Left cardiac atrium (tissue), 4 donors: ENCODE data around the gene INPPL1. TPM values are rescaled to one million over a fixed set of nuclear protein-coding genes. Genes with fewer than 3 reads are reported as not detected.
A peak's percentile ranks its signal among the peaks of the same experiment; 100 is the strongest.
"Not testable (repeated sequence)": the region's sequence is repeated elsewhere in the genome, so short reads cannot be mapped to it uniquely, and the experiment has no call there.

ENCODE experiments used
- ATAC-seq, 2 donors: fragments of 200-7000 bp; cut with Tn5 transposase; one replicate each; pipeline ENCODE4 v1.9.1; 2020; ENCODE audit warnings: mild to moderate bottlenecking in 2 of 2, moderate library complexity in 2 of 2
- DNase-seq: peaks from one replicate; pipeline ENCODE4 v3.0.0-alpha.2; 2020
- intact Hi-C, 2 donors: fragments of 100-400 bp; cut with DNase I; formaldehyde crosslinking; loops; one replicate each; pipeline versions ENCODE4 v1.14.1 to v1.15.1; 2022 to 2023
- total RNA-seq, 2 donors: library from RNA; stranded (reverse); fragmentation: NEBNext Ultra II Directional; extraction: Animal tissue kit (Norgen Biotek cat#: 25700); gene quantifications; one replicate each; pipeline ENCODE4 v1.2.1, GENCODE V29; 2021
- donor health status: DM: no; HTN: yes; CAD: no.
- donor health status: DM: no; HTN: yes; CAD: no; lungs with severe emphysema.
- donor health status: DM: yes; HTN: yes; CAD: no.
- donor health status: Dilated cardiomyopathy.

INPPL1 gene
- total RNA-seq, 2 donors from 2014 or later = 89.5 to 96.4 TPM

DNA sequence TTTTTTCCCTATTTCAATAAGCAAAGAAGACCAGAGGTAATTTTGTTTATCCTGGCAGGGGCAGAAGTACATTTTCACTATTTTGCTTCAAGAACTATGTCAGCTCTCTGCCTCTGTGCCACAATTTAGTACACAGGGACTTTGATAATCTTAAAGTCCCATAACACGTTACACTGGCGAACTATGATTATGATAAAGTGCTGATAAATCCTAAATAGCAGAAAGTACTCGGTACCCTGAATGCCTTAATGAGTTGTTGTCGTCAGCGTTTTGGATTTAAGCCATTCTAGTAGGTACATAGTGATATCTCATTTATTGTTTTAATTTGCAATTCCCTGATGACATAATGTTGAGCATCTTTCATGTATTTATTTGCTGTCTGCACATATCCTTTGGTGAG, 36.0 kb downstream of the INPPL1 start:
- DNase-seq (no peak), ATAC-seq (no peak)
- intact Hi-C loops = no loop called here

DNA sequence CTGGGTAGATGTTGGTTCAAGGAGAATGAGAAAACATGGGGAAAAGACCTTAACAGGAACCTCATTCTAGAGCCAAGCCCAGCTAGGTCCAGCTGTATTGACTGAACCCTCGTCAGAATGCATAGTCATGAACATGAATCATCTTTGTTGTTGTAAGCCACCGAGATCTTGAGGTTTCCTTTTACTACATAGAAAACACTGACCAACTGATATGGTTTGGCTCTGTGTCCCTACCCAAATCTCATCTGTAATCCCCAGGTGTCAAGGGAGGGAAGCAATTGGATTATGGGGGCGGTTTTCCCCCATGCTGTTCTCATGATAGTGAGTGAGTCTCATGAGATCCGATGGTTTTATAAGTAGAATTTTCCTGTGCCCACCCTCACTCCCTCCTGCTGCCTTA, 38.8 kb downstream of the INPPL1 start:
- intact Hi-C loops = no loop called here
- DNase-seq = no peak
- ATAC-seq = no peak

DNA sequence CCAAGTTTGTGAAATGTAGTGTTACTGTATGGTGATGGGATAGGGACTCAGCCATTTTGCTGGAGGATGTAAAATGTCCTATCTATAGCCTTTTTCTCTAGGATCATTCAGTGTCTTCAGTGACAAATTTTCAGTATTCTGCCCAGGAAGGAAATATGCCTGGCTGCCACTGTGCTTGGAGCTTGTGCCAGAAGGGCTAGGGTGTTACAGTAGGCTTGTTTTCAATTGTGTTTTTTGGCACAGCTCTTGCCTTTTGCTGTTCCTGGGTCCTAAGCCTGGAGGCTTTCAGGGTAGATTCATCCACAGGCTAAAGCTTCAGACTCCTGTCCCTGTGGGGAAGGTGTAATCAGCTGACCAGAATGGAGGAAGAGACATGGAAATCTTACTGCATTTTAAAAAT, 41.4 kb downstream of the INPPL1 start:
- no peak for DNase-seq
- ATAC-seq = no peak
- intact Hi-C loops = no loop called here

DNA sequence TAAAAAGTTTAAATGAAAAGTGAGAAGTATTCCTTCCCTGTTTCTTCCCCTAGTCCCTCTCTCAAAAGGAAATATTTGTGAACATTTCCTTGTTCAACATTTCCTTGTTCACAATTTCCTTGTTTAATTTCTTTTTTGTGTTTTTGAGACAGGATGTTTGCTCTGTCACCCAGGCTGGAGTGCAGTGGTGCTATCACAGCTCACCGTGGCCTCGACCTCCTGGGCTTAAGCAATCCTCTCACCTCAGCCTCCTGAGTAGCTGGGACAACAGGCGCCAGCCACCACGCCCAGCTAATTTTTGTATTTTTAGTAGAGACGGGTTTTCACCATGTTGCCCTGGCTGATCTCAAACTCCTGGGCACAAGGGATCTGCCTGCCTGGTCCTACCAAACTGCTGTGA, 42.4 kb downstream of the INPPL1 start:
- ATAC-seq, intact Hi-C loops, DNase-seq: not testable (repeated sequence)

DNA sequence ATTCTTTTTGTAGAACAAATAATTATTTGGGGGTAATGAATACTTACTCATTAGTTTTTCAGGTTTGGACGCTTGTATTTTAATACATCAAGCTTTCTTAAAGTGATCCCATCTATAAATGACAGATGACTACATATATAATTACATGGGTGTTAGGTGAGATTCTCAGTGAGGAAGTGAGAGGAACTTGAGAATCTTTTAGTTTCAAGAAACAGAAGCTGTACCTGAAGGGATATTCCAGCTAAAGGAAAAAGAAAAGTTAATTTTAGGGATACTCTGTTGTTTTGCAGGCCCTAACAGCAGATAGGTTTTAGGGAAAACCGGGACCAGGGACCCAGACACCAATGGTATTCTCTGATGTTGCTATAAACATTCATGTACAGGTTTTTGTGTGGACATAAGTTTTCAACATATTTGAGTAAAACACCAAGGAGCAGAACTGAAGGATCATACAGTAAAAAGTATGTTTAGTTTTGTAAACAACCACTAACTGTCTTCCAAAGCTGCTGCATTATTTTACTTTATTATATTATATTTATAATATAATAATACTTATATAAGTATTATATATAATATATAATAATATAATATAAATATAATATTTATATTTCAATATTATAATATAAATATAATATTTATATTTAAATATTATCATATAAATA, 43.5 kb downstream of the INPPL1 start:
- ATAC-seq (no peak), DNase-seq (no peak)
- intact Hi-C loops = no loop called here

DNA sequence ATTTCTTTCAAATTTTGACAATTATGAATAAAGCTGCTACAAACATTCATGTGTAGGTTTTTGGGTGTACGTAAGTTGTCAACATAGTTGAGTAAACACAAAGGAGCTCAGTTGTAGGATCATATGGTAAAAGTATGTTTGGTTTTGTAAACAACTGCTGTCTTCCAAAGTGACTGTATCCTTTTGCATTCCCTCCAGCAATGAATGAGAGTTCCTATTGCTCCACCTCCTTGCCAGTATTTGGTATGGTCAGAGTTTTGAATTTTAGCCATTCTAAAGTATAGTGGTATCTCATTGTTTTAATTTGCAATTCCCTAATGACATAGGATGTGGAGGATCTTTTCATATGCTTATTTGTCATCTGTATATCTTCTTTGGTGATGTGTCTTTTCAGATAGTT, 47.4 kb downstream of the INPPL1 start:
- intact Hi-C loops = no loop called here
- no peak for ATAC-seq
- DNase-seq = no peak

DNA sequence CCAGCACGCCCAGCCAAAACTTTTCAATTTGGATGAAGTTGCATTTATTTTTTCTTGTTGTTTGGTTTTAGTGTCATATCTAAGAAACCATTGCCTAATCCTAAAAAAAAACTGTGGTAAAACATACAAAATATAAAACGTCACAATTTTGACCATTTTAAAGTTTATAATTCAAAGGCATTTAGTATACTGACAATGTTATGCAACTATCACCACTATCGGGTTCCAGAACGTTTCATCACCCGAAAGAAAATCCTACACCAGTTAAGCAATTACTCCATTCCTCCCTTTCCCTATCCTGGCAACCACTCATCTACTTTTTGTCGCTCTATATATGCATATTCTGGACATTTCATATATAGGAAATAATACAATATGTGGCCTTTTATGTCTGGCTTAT, 49.9 kb downstream of the INPPL1 start:
- intact Hi-C loops = no loop called here
- DNase-seq (no peak), ATAC-seq (peak in 1 of 2 donors; percentile 56)

DNA sequence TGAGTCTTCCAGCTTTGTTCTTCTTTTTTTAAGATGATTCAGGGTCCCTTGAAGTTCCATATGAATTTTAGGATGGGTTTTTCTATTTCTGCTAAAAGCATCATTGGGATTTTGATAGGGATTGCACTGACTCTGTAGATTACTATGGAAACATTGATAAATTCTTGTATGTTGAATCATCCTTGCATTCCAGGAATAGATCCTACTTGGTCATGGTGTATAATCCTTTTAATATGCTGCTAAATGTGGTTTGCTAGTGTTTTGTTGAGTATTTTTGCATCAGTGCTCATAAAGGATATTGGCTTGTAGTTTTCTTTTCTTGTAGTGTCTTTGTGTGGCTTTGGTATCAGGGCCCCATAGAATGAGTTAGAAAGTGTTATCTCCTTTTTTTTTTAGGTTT, 54.3 kb downstream of the INPPL1 start:
- no peak for ATAC-seq
- no peak for DNase-seq
- intact Hi-C loops = no loop called here

DNA sequence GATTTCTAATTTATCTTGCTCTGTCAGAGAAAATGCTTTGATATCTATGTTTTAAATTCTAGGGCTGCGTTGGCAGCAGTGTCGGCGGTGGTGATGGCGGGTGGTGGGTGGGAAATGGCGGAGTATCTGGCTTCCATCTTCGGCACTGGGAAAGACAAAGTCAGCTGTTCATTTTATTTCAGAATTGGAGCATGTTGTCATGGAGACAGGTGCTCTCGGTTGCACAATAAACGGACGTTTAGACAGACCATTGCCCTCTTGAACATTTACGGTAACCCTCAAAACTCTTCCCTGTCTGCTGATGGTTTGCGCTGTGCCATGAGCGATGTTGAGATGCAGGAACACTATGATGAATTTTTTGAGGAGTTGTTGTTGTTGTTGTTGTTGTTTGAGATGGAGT, 55.5 kb downstream of the INPPL1 start:
- intact Hi-C loops = no loop called here
- ATAC-seq (no peak), DNase-seq (no peak)

DNA sequence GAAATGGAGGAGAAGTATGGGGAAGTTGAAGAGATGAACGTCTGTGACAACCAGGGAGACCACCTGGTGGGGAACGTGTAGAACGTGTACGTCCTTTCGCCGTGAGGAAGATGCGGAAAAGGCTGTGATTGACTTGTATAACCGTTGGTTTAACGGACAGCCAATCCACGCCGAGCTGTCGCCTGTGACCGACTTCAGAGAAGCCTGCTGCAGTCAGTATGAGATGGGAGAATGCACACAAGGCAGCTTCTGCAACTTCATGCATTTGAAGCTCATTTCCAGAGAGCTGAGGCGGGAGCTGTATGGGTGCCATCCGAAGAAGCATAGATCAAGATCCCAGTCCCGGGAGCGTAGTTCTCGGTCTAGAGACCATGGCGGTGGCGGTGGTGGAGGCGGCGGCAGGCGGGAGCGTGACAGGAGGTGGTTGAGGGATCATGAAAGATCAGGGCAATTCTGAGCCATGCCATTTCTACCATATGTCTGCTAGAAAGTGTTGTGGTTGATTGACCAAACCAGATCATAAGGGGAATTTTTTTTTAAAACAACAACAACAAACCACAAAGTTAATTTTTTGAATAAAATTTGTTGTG, 56.3 kb downstream of the INPPL1 start:
- DNase-seq = no peak
- ATAC-seq = no peak
- intact Hi-C loops = no loop called here

DNA sequence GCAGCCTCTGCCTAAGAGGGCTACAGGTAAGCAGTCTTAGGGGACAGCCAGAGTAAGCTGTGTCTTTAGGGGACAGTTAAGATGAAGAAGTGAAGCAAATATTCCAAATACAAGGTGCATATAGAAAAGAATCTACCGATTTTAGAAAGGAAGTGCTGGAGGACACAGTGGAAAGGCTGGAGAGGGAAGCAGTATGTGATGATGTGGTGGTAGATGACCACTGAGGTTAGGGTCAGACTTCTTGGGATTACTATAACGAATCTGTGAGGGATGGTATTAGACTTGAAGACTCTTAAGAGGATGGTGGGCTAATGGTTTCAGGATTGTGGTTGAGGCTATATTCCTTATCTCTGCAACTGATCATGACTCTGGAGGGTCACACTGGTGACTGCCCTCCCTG, 59.4 kb downstream of the INPPL1 start:
- no peak for ATAC-seq
- intact Hi-C loops = no loop called here
- no peak for DNase-seq

DNA sequence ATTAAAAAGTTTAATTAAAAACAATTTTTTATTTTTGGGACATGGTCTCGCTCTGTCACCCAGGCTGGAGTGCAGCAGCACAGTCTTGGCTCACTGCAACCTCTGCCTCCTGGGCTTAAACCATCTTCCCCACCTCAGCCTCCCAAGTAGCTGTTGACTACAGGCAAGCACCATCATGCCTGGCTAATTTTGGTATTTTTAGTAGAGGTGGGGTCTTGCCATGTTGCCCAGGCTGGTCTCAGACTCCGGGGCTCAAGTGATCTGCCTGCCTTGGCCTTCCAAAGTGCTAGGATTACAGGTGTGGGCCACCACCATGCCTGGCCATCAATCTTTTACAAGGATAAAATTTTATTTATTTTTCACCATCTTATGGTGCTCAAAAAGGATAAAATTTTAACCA, 62.7 kb downstream of the INPPL1 start:
- DNase-seq (no peak), ATAC-seq (no peak)
- intact Hi-C loops = no loop called here

Other genes with a start within 250 kb of the INPPL1 start
- 1 to 10 TPM; 4.4 to 7.3 TPM for gene IL18BP, start 225.9 kb upstream of the INPPL1 start, total RNA-seq
- 10 to 100 TPM; 73.3 to 86.7 TPM for gene NUMA1, start 144.2 kb upstream of the INPPL1 start, total RNA-seq
- gene LRRC51, start 143.9 kb upstream of the INPPL1 start, total RNA-seq = 1 to 10 TPM; 3.9 to 5.0 TPM
- gene LAMTOR1, start 121.5 kb upstream of the INPPL1 start, total RNA-seq = 10 to 100 TPM; 76.4 to 88.0 TPM
- gene TOMT, start 118.8 kb upstream of the INPPL1 start, total RNA-seq = not detected
- 10 to 100 TPM; 43.3 to 45.0 TPM for gene ANAPC15, start 112.1 kb upstream of the INPPL1 start, total RNA-seq
- gene FOLR3, start 89.0 kb upstream of the INPPL1 start, total RNA-seq = 1 to 10 TPM; 2.2 to 3.5 TPM
- gene FOLR1, start 32.6 kb upstream of the INPPL1 start, total RNA-seq = not detected
- 10 to 100 TPM; 24.0 to 57.0 TPM for gene FOLR2, start 8.0 kb upstream of the INPPL1 start, total RNA-seq
- gene PHOX2A, start 19.4 kb downstream of the INPPL1 start, total RNA-seq = not detected
- gene CLPB, start 209.8 kb downstream of the INPPL1 start, total RNA-seq = 10 to 100 TPM; 19.9 to 21.8 TPM